GM19324 (cell line): ENCODE measurements around the gene IFI30.
A peak's percentile ranks its signal among the peaks of the same experiment; 100 is the strongest.

Experiments used
- ATAC-seq: cut with Tn5 transposase; IDR thresholded peaks from one replicate; pipeline ENCODE4 v1.9.1; 2021; ENCODE audit warnings: mild to moderate bottlenecking, moderate library complexity; ENCODE audit not compliant: unreplicated experiment, low FRiP score

IFI30 gene

GRCh38 chr19:18173572-18174288 lies at the start of gene IFI30:
Gene IFI30, plus strand, starts transcription at chr19:18173813. Its CDS starts 29 bp downstream, at chr19:18173842.
- ATAC-seq = peak; percentile 53

- no peak for ATAC-seq
These were observed 49.8 kb upstream of the IFI30 start for GRCh38 chr19:18123819-18124218.

- no peak for ATAC-seq
These were observed 47.5 kb upstream of the IFI30 start for GRCh38 chr19:18126097-18126496.

- ATAC-seq = no peak
These were observed 45.6 kb upstream of the IFI30 start for GRCh38 chr19:18128044-18128443.

- no peak for ATAC-seq
These were observed 44.8 kb upstream of the IFI30 start for GRCh38 chr19:18128805-18129204.

GRCh38 chr19:18130523-18131242 lies 42.9 kb upstream of the IFI30 start:
- ATAC-seq = no peak

GRCh38 chr19:18131841-18132596 lies 41.6 kb upstream of the IFI30 start:
- no peak for ATAC-seq

GRCh38 chr19:18135712-18136584 lies 37.7 kb upstream of the IFI30 start:
- ATAC-seq = no peak

- no peak for ATAC-seq
These were observed 36.4 kb upstream of the IFI30 start for GRCh38 chr19:18137242-18137641.

- ATAC-seq = no peak
These were observed 35.8 kb upstream of the IFI30 start for GRCh38 chr19:18137657-18138339.

GRCh38 chr19:18140473-18140872 lies 33.1 kb upstream of the IFI30 start:
- ATAC-seq = no peak

GRCh38 chr19:18141031-18141430 lies 32.6 kb upstream of the IFI30 start:
- ATAC-seq = no peak

- no peak for ATAC-seq
These were observed 29.7 kb upstream of the IFI30 start for GRCh38 chr19:18143902-18144301.

- ATAC-seq = no peak
These were observed 29.3 kb upstream of the IFI30 start for GRCh38 chr19:18144361-18144760.

GRCh38 chr19:18144906-18145305 lies 28.7 kb upstream of the IFI30 start:
- ATAC-seq = no peak

GRCh38 chr19:18145391-18145999 lies 28.1 kb upstream of the IFI30 start:
- no peak for ATAC-seq

- no peak for ATAC-seq
These were observed 26.2 kb upstream of the IFI30 start for GRCh38 chr19:18147396-18147795.

- no peak for ATAC-seq
These were observed 24.0 kb upstream of the IFI30 start for GRCh38 chr19:18149596-18149975.
